A549 treated with dexamethasone at 1 μM for 4 hours (cell line): Measurements from ENCODE around the gene KLHL30. TPM values are rescaled to one million over a fixed set of nuclear protein-coding genes. Genes with fewer than 3 reads are reported as not detected.

Experiments
- total RNA-seq: library from RNA; stranded (reverse); fragments of 200-300 nt; extraction: Qiagen RNA extraction; gene quantifications from 5 replicates; pipeline ENCODE4 v1.2.3, GENCODE V29; 2022

The KLHL30 gene, protein sequence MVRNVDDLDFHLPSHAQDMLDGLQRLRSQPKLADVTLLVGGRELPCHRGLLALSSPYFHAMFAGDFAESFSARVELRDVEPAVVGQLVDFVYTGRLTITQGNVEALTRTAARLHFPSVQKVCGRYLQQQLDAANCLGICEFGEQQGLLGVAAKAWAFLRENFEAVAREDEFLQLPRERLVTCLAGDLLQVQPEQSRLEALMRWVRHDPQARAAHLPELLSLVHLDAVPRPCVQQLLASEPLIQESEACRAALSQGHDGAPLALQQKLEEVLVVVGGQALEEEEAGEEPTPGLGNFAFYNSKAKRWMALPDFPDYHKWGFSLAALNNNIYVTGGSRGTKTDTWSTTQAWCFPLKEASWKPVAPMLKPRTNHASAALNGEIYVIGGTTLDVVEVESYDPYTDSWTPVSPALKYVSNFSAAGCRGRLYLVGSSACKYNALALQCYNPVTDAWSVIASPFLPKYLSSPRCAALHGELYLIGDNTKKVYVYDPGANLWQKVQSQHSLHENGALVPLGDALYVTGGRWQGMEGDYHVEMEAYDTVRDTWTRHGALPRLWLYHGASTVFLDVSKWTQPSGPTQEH
- 0.15 to 0.27 TPM (median 0.21 TPM) in 5 replicates for total RNA-seq

DNA sequence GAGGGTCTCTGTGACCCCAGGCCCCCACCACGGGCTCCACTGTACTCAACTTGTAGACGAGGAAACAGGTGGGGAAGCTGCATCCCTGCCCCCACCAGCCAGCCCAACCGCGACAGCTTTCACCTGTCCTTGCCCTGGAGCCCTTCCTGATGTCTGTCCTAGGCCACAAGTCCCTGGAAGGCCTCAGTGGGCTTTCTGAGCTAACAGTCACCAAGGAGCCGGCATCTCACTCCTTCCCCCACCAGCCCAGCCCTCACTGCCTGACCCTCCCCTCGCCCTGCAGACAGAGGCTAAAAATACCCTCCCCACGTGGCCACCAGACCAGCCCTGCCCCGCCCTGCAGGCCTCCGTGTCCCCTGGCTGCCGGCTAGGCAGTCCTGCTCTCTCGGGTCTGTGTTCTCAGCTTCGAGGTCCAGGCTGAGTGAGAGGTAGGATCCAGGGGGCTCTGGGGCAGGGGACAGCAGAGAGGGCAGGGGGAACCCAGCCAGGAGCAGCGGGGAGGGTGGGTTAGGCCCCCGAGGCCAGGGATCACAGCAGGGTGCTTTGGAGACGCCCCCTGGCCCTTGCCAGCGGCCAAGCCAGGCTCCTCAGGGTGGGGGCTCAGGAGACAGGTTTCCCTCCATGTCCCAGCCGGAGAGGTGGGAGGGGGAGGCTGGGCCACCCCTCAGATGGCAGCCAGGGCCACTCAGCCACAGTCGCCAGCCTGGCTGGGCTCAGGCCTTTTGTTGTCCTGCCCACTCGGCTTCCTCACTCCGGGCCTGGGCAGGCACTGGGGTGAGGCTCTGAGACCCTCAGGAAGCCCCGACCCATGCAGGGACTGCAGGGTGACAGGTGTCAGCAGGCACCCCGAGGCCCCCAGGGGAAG lies at the start of gene KLHL30:
Gene KLHL30 (plus strand): TSS at position 338 of the 865 bp plus-strand sequence. CDS start 2,087 bp downstream, outside the sequence.

DNA sequence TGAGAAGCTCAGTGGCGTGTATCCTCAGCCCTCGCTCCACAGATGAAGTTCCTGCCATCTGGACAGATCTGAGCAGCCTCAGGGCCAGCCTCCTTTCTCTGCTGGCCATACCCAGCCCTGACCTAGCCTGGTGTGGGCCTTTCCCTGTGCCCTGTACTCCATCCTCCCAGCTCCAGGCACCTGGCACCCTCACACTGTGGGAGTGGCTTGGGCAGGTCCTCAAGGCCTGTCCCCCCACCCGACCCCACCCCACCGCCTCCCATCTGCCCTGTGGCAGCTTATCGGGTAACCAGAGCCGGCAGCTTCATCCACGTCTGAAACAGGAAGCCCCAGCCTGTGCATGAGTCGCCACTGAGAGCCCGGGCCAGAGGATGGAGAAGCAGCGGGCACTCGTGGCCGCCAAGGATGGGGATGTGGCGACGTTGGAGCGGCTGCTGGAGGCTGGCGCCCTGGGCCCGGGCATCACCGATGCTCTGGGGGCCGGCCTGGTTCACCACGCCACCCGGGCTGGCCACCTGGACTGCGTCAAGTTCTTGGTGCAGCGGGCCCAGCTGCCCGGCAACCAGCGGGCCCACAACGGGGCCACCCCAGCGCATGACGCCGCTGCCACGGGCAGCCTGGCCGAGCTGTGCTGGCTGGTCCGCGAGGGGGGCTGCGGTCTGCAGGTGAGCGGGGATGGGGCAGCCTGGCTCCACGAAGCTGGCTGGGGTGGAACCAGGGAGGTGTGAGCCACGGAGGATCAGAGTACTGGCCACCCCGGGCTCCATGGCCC lies 38.2 kb upstream of the KLHL30 start, which contains the start of gene ESPNL:
Gene ESPNL (plus strand): TSS at position 292 of the 772 bp plus-strand sequence. CDS start 80 bp downstream, at position 372.

GRCh38 chr2:238158509-238159070 lies 20.1 kb downstream of the KLHL30 start, which contains the start of gene ERFE:
Gene ERFE (plus strand): TSS chr2:238158970. CDS start chr2:238159008, 38 bp downstream.

Other genes starting within 250 kb of the KLHL30 start
- 48.6 to 60.0 TPM (median 54.4 TPM) in 5 replicates for gene UBE2F, start 171.7 kb upstream of the KLHL30 start, total RNA-seq
- gene SCLY, start 77.7 kb upstream of the KLHL30 start, total RNA-seq: 15.5 to 21.6 TPM (median 20.5 TPM) in 5 replicates
- gene ESPNL, start 38.3 kb upstream of the KLHL30 start, total RNA-seq: 0.13 to 0.22 TPM (median 0.16 TPM) in 4 of 5 replicates, not detected in the other
- gene ERFE, start 20.3 kb downstream of the KLHL30 start, total RNA-seq: 4.8 to 7.9 TPM (median 7.4 TPM) in 5 replicates
- gene ILKAP, start 65.0 kb downstream of the KLHL30 start, total RNA-seq: 36.8 to 40.6 TPM (median 38.0 TPM) in 5 replicates
- 7.0 to 12.0 TPM (median 11.0 TPM) in 5 replicates for gene HES6, start 101.4 kb downstream of the KLHL30 start, total RNA-seq
- 4.6 to 9.8 TPM (median 8.0 TPM) in 5 replicates for gene PER2, start 149.9 kb downstream of the KLHL30 start, total RNA-seq
- gene TRAF3IP1, start 181.8 kb downstream of the KLHL30 start, total RNA-seq: 12.5 to 17.3 TPM (median 15.9 TPM) in 5 replicates